ENCODE data around the gene LTC4S.

- no peak for TF ChIP-seq CTCF (IDR thresholded peaks at IDR 0.05; ENCODE audit: low read length)
- TF ChIP-seq EZH2 (IDR thresholded peaks at IDR 0.05; ENCODE audit: borderline replicate concordance, low read length): no peak
These were observed 14.0 kb upstream of the LTC4S start for GRCh38 chr5:179779826-179780225.

Measured in OCI-LY1 (cell line).